ENCODE results near the gene ZC2HC1B. TPM values are rescaled to one million over a fixed set of nuclear protein-coding genes. Genes with fewer than 3 reads are reported as not detected.

The ZC2HC1B gene
- total and polyA plus RNA-seq, 3 donors from 2014 or later, result 4.6 to 23.0 (median 16.9) TPM

DNA sequence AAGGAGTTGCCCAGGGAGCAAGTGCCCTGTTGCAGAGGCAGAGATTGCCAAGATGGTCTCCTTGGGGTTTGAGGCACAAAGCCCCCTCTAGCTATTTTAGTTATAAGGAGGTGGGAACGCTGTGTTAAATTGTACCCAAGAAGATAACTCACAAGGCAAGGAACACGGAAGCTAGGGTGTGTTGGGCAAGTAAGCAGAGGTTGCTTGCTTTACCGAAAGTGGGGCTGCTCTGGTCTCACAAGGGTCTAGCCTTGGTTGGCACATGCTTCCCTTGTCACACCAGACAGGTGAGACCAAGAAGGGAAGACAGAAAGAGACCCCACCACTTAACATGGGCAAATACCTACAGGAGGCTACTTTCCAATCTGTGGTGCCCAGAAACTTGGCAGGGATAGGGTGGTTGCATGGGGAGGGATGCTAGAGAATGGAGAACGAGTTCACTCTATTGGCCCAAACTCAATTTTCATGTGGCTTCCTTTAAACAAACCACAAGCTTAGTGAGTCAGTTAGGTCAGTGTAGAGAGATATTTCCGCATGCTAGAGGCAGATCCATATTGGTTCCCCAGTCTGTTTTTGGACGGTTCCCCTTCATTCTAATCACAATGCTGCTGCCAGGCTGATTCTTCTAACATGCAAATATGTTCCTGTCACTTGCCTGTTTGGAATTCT lies 101.4 kb downstream of the ZC2HC1B start:
- intact Hi-C loops (cut with DNase I; ENCODE audit: low total_unique reads), result no loop called here
- no peaks in the 10 kb centered on the region for H3K9me3 ChIP-seq
- no peak for DNase-seq
- no peak for TF ChIP-seq POLR2A (IDR thresholded peaks at IDR 0.05)
- TF ChIP-seq, protein P1, sequence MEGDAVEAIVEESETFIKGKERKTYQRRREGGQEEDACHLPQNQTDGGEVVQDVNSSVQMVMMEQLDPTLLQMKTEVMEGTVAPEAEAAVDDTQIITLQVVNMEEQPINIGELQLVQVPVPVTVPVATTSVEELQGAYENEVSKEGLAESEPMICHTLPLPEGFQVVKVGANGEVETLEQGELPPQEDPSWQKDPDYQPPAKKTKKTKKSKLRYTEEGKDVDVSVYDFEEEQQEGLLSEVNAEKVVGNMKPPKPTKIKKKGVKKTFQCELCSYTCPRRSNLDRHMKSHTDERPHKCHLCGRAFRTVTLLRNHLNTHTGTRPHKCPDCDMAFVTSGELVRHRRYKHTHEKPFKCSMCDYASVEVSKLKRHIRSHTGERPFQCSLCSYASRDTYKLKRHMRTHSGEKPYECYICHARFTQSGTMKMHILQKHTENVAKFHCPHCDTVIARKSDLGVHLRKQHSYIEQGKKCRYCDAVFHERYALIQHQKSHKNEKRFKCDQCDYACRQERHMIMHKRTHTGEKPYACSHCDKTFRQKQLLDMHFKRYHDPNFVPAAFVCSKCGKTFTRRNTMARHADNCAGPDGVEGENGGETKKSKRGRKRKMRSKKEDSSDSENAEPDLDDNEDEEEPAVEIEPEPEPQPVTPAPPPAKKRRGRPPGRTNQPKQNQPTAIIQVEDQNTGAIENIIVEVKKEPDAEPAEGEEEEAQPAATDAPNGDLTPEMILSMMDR (IDR thresholded peaks at IDR 0.05), result no peak
- H3K4me1 ChIP-seq, result peaks cover 5% of the 10 kb centered on the region
- H3K27me3 ChIP-seq, result no peaks in the 10 kb centered on the region
- no peak overlapping the region for H3K4me3 ChIP-seq
- no peaks in the 10 kb centered on the region for H3K36me3 ChIP-seq (ENCODE audit: low read depth, missing control alignments)
- H3K27ac ChIP-seq, result no peak overlapping the region
- 76 to 79% methylated on average over 6 of the region's 6 CpGs for WGBS, 2 donors

DNA sequence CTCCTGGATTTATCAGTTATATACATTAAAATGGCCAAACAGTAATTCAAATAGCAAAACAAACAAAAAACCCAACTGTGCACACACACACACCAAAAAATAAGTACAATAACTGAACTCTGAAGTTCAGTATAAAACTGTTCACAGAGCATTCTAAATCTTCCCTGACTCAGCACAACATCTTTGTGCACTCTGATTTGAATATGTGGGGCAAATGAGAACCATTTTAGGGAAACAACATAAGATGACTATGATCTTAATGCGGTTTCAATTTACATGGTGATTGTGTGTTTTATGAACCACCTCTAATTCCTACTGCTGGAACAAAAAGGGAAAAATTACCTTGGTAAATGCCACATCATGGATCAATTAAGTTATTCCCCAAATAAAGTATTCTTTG lies 102.0 kb downstream of the ZC2HC1B start:
- intact Hi-C loops (cut with DNase I; ENCODE audit: low total_unique reads), result no loop called here
- no peak for DNase-seq
- Histone ChIP-seq H3K4me3 (no peak overlapping the region), H3K36me3 (ENCODE audit: low read depth, missing control alignments) (no peaks in the 10 kb centered on the region), H3K27me3 (no peaks in the 10 kb centered on the region), H3K27ac (no peak overlapping the region), H3K9me3 (no peaks in the 10 kb centered on the region), H3K4me1 (peaks cover 5% of the 10 kb centered on the region)
- TF ChIP-seq, protein P1 (IDR thresholded peaks at IDR 0.05), result no peak
- no peak for TF ChIP-seq POLR2A (IDR thresholded peaks at IDR 0.05)
- whole genome bisulfite sequencing, 2 donors, result 82 to 91% methylated on average over 1 of the region's 1 CpG

DNA sequence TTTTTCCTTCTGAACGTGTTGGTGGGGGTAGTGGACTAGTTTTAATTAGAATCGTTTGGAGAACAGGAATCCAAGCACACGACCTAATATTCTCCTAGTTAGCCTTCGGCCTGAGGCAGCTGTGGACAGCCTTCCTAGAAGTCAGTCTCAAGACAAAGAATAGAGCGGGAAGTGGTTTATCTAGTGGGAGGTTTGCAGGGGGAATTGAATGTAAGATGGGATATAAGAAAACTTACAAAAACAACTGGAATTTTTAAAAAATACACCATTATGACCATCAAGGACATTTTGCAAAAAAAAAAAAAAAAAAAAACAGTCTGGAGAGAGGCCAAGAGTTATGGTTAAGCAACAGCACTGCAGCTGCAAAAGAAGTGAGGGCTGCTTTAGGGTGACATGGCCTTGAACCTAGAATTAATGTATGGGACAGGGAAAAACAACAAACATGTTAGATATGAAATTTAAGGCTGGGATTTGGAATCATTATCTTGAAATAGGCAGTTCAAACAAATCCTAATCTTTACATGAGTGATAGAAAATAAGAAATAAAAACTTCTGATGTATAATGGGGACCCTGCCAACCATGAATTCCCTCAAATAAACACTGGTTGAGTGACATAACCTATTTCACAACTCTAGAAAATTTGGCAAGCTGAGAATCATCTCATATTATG lies 103.6 kb downstream of the ZC2HC1B start:
- Histone ChIP-seq H3K27me3 (no peaks in the 10 kb centered on the region), H3K9me3 (no peaks in the 10 kb centered on the region), H3K4me3 (no peak overlapping the region), H3K4me1 (no peaks in the 10 kb centered on the region), H3K27ac (no peak overlapping the region), H3K36me3 (ENCODE audit: low read depth, missing control alignments) (no peaks in the 10 kb centered on the region)
- WGBS, 2 donors, result 44 to 56% methylated on average over 5 of the region's 5 CpGs
- no peak for DNase-seq
- TF ChIP-seq POLR2A (IDR thresholded peaks at IDR 0.05), result no peak
- TF ChIP-seq, protein P1 (IDR thresholded peaks at IDR 0.05), result no peak
- intact Hi-C loops (cut with DNase I; ENCODE audit: low total_unique reads), result no loop called here

DNA sequence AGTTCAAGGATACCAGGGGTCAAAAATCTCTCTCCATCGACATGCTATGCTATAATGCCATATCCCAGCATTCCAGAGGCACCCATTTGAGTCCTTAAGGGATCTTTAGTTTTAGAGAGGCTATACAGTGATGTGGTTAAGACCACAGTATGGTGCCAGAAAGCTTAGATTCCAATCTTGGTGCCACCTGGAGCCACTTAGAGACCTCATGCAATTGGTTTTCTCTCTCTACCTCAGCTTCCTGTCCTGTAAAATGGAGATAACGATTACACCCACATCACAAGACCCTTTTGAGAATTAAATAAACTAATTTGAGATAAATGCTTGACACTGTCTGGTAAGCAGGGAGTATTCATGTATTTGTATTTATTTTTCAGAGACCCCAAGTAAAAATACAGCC lies 104.8 kb downstream of the ZC2HC1B start:
- intact Hi-C loops (cut with DNase I; ENCODE audit: low total_unique reads), result no loop called here
- no peak for DNase-seq
- Histone ChIP-seq H3K36me3 (ENCODE audit: low read depth, missing control alignments) (no peaks in the 10 kb centered on the region), H3K27me3 (no peaks in the 10 kb centered on the region), H3K4me1 (no peaks in the 10 kb centered on the region), H3K4me3 (no peak overlapping the region), H3K27ac (no peak overlapping the region), H3K9me3 (no peaks in the 10 kb centered on the region)
- 48 to 71% methylated on average over 2 of the region's 2 CpGs for WGBS, 2 donors
- TF ChIP-seq POLR2A (IDR thresholded peaks at IDR 0.05), result no peak
- TF ChIP-seq, protein P1 (IDR thresholded peaks at IDR 0.05), result no peak
